ENCODE measurements around the gene PLOD1. TPM values are rescaled to one million over a fixed set of nuclear protein-coding genes. Genes with fewer than 3 reads are reported as not detected.

The PLOD1 gene
- total RNA-seq, result 108 and 147 TPM in 2 replicates

DNA sequence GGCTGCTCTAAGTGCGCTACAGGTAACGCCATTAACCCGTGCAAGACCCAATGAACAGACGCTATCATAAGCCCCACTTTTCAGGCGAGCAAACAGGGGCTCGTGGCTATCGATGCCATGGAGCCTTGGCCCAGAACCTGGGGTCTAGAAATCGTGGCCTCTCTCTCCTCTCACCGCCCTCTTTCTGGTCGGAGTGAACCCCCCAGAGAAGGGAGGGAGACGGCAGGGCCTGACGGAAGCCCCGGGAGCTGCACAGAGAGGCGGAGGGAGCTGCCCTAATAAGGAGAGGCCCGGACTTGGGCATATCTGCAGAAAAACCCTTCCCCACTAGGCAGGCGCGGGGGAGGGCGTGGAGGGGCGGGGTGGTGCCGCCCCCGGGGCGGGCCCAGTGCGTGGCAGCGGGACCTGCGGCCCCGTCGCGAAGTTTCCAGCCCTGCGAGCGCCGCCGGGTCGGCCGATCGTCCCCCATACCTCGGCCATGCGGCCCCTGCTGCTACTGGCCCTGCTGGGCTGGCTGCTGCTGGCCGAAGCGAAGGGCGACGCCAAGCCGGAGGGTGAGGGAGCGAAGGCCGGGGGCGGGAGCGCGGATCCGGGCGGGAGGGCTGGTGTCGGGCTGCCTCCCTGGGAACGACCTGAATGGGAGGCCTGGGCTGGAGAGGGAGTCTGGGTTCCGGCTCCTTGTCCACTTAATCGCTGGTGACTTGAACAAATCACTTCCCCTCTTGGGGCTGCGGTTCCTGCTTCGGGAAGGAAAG, at the start of gene PLOD1:
Gene PLOD1 (plus strand): TSS at position 416 of the 755 bp plus-strand sequence. CDS start 63 bp downstream, at position 479.
- peak within 1 kb of the TSS; percentile 80 for H3K4me3 ChIP-seq (ENCODE audit: low read depth, low read length)
- TF ChIP-seq, protein P1, sequence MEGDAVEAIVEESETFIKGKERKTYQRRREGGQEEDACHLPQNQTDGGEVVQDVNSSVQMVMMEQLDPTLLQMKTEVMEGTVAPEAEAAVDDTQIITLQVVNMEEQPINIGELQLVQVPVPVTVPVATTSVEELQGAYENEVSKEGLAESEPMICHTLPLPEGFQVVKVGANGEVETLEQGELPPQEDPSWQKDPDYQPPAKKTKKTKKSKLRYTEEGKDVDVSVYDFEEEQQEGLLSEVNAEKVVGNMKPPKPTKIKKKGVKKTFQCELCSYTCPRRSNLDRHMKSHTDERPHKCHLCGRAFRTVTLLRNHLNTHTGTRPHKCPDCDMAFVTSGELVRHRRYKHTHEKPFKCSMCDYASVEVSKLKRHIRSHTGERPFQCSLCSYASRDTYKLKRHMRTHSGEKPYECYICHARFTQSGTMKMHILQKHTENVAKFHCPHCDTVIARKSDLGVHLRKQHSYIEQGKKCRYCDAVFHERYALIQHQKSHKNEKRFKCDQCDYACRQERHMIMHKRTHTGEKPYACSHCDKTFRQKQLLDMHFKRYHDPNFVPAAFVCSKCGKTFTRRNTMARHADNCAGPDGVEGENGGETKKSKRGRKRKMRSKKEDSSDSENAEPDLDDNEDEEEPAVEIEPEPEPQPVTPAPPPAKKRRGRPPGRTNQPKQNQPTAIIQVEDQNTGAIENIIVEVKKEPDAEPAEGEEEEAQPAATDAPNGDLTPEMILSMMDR (conservative IDR thresholded peaks at IDR 0.05; ENCODE audit: low read depth, low read length), result no peak
- no peak for DNase-seq (ENCODE audit: low read depth)

DNA sequence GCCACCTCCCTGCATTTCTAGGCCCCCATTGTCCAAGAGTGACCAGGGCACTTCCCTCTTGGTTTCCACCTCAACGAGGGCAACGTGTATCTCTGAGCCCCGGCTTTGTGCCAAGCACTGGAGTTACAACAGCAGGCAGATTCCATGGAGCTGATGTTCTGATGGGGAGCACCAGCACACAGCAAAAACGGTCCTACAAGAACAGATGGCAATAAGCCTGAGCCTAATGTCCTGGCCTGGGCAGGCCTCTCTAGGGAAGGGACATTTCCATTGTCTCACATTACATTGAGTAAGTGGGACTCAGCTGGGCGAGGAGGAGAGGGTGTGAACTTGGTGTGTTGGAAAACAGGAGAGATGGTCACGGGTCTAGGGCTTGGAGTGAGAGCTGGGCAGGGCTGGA, 48.6 kb upstream of the PLOD1 start:
- no peak overlapping the region for H3K4me3 ChIP-seq (ENCODE audit: low read depth, low read length)
- no peak for DNase-seq (ENCODE audit: low read depth)
- TF ChIP-seq, protein P1 (conservative IDR thresholded peaks at IDR 0.05; ENCODE audit: low read depth, low read length), result no peak

DNA sequence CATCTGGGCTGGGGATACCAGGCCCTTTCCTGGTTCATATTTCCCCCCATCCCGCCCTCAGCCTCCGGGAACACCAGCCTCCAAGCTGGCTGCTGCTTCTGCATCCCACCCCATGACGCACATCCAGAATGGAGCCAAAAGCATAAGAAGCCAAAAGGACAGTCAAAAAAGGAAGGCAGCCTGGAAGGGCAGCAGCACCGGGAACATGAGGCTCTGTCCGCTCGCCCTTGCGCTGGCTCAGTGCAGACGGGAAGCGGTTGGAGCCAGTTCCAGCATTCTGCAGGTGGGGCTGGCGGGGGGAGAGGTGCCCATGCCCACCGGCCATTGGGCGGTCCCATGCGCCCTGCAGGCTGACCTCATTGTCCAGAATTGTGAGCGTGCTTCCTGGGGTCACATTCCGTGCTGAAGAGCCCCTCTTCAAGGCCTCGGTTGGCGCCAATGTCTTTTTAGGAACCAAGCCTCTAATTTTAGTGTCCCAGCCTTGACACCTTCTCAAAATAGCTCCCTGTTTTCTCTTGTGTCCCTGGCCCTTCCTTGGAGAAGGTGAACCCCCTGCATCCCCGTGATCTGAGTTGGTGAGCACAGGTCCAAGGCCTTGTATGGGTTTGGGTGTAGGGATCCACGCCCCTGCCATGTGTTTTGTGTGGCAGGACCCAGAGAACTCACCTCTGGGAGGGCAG, 47.4 kb upstream of the PLOD1 start:
- TF ChIP-seq, protein P1 (conservative IDR thresholded peaks at IDR 0.05; ENCODE audit: low read depth, low read length), result no peak
- DNase-seq (ENCODE audit: low read depth), result no peak
- no peak overlapping the region for H3K4me3 ChIP-seq (ENCODE audit: low read depth, low read length)

DNA sequence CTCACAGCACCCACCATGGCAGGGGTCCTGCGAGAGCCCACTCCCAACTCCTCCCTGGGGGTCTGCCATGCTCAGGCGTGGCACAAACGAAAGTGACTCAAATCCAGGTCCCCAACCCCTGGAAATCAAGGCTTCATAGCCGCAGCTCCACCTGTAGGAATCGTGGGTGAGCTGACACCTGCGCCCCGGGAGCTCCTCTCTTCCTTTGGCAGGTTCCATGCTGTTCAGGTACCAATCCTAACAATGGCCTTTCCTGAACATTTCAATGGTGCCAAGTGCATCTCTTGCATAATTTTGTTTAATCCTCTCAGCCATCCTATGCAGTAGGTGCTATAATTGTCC, 46.9 kb upstream of the PLOD1 start:
- no peak for DNase-seq (ENCODE audit: low read depth)
- H3K4me3 ChIP-seq (ENCODE audit: low read depth, low read length), result no peak overlapping the region
- TF ChIP-seq, protein P1 (conservative IDR thresholded peaks at IDR 0.05; ENCODE audit: low read depth, low read length), result no peak

DNA sequence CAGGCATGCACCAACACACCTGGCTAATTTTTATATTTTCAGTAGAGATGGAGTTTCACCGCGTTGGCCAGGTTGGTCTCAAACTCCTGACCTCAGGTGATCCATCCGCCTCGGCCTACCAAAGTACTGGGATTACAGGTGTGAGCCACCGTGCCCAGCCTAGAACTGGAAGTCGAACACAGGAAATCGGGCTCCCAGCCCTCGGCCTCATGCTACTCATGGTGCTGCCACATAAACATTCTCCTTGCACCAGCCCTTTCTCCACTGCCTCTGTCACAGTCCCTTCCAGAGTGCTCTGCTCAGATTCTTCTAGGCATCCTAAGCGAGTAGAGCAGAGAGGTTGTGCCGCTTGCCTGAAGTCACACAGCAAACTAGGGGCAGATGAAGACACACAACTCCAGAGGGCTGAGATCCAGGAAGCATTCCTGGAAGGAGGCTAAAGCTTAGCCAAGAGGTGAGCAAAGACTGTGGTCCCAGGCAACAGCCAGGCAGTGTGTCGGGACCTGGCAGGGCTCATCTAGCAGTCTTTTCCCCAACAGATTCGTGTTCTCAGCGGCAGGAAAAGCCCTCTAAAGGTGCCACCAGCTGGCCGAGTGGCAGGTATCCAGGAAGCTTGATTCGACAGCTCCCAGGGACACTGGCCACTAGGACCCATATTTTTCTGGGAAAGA, 46.2 kb upstream of the PLOD1 start:
- H3K4me3 ChIP-seq (ENCODE audit: low read depth, low read length), result no peak overlapping the region
- no peak for DNase-seq (ENCODE audit: low read depth)
- TF ChIP-seq, protein P1 (conservative IDR thresholded peaks at IDR 0.05; ENCODE audit: low read depth, low read length), result no peak

DNA sequence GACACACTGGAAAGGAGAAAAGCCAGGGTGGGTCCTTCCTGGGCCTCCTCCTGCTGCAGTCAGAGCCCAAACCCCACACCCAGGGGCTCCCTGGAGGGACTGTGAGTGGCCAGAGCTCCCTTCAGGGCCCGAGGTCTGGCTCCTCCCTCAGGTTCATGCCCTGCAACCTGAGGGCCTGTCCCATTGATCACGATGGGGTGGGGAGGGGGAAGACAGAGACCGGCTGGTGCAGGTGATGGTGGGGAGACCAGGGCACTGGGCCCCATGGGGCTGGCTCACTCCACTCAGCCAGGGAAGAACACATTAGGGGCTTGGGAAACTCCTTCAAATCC, 45.7 kb upstream of the PLOD1 start:
- no peak for DNase-seq (ENCODE audit: low read depth)
- TF ChIP-seq, protein P1 (conservative IDR thresholded peaks at IDR 0.05; ENCODE audit: low read depth, low read length), result no peak
- H3K4me3 ChIP-seq (ENCODE audit: low read depth, low read length), result no peak overlapping the region

Data from epithelial cell of proximal tubule (primary cell).